ENCODE data around the gene TOMM6. TPM values are rescaled to one million over a fixed set of nuclear protein-coding genes. Genes with fewer than 3 reads are reported as not detected.

TOMM6 gene
- total RNA-seq, 1 experiment from 2014 or later, result 292 TPM

- Histone ChIP-seq H3K79me2 (ENCODE audit: insufficient read depth, low read length) (no peaks in the 10 kb centered on the region), H3K27ac (ENCODE audit: low read depth, low read length) (peak within 1 kb of the TSS; percentile 69), H2AFZ (ENCODE audit: low read depth, low read length, poor library complexity, severe bottlenecking) (peak within 1 kb of the TSS; percentile 80), H3K4me3 (replicated peaks in 1 of 2; ENCODE audit: low read depth in 1 of 2, low read length in 2 of 2) (peak within 1 kb of the TSS; percentile 77 to 83), H3K9ac (ENCODE audit: low read length) (peak within 1 kb of the TSS; percentile 68), H3K9me2 (ENCODE audit: insufficient read depth) (no peaks in the 10 kb centered on the region), H3K9me3 (ENCODE audit: control insufficient read depth in 1 of 2, insufficient read depth in 1 of 2, low read depth in 1 of 2, low read length in 2 of 2) (no peaks in the 10 kb centered on the region), H3K4me2 (ENCODE audit: low read length) (peak within 1 kb of the TSS; percentile 99), H3K36me3 (ENCODE audit: control insufficient read depth in 1 of 2, insufficient read depth in 2 of 2, low read length in 2 of 2) (no peaks in the 10 kb centered on the region; a peak in 1 of 4 replicates), H4K20me1 (ENCODE audit: insufficient read depth) (no peaks in the 10 kb centered on the region), H3K27me3 (ENCODE audit: insufficient read depth, low read length) (no peaks in the 10 kb centered on the region), H3K4me1 (ENCODE audit: control insufficient read depth in 1 of 2, insufficient read depth in 2 of 2, low read length in 2 of 2) (peaks cover 14 to 23% of the 10 kb centered on the region in 2 experiments)
- RAD21 ChIA-PET (ENCODE audit: low non-redundant PET in 1 of 2, low total read pairs in 2 of 2, uncharacterized antibody in 2 of 2, unreplicated experiment in 2 of 2), result no interaction called here
- CTCF ChIA-PET, result interaction anchor here (0.7 to 2.8 kb wide), 3 partner anchors 12 to 265 kb away, joined by 3 to 13 read pairs (median 4); no protein-coding TSS in a partner anchor
- intact Hi-C loops (cut with micrococcal nuclease), result loop anchor here (1.0 to 10.0 kb wide), 5 partner anchors 45 to 435 kb away; partner anchors contain the start of genes MRPS10 and TFEB
- ATAC-seq, result peak; percentile 91
- BruUV-seq (replicated peaks), result no TSS peak
- POLR2A ChIA-PET, result no interaction called here
- peak; percentile 90 for DNase-seq (ENCODE audit: low read depth, low spot score)
- peak; percentile 6 for TF ChIP-seq POLR2AphosphoS5 (IDR thresholded peaks at IDR 0.05; ENCODE audit: low read depth, low read length)
- TF ChIP-seq CTCF (IDR thresholded peaks at IDR 0.05 in 2 of 3, conservative IDR thresholded peaks at IDR 0.05 in 1 of 3; ENCODE audit: borderline replicate concordance in 1 of 3, insufficient read depth in 1 of 3, low read depth in 2 of 3, low read length in 2 of 3), result peak in 2 of 3 experiments; percentile 86 to 90; a peak in 4 of 6 replicates
- TF ChIP-seq SP1 (IDR thresholded peaks at IDR 0.05; ENCODE audit: low read depth), result no peak
- peak; percentile 81 for TF ChIP-seq YY1 (IDR thresholded peaks at IDR 0.05; ENCODE audit: extremely low read depth, insufficient replicate concordance, low read depth, low read length)
- no peak for TF ChIP-seq EZH2 (IDR thresholded peaks at IDR 0.05)
These were observed 7.5 kb upstream of the TOMM6 start, which contains the start of gene FRS3 for GRCh38 chr6:41779788-41780550. FRS3 (minus strand) TSS chr6:41779900; CDS start chr6:41776987, 2,913 bp downstream.
